GM19025 (cell line): Measurements from ENCODE around the gene ERMAP.

Experiments
- ATAC-seq: cut with Tn5 transposase; IDR thresholded peaks from one replicate; pipeline ENCODE4 v1.9.1; 2021; ENCODE audit warnings: mild to moderate bottlenecking, low read depth, moderate library complexity; ENCODE audit not compliant: unreplicated experiment

ERMAP gene, protein sequence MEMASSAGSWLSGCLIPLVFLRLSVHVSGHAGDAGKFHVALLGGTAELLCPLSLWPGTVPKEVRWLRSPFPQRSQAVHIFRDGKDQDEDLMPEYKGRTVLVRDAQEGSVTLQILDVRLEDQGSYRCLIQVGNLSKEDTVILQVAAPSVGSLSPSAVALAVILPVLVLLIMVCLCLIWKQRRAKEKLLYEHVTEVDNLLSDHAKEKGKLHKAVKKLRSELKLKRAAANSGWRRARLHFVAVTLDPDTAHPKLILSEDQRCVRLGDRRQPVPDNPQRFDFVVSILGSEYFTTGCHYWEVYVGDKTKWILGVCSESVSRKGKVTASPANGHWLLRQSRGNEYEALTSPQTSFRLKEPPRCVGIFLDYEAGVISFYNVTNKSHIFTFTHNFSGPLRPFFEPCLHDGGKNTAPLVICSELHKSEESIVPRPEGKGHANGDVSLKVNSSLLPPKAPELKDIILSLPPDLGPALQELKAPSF

GRCh38 chr1:42816585-42817439 is at the start of gene ERMAP, which contains the start of gene SVBP:
Gene ERMAP, plus strand, starts transcription at chr1:42817122. Its CDS starts 13,327 bp downstream, at chr1:42830449.
Gene SVBP, minus strand, starts transcription at chr1:42817397. Its CDS starts 853 bp downstream, at chr1:42816544.
- ATAC-seq: peak; percentile 85

DNA sequence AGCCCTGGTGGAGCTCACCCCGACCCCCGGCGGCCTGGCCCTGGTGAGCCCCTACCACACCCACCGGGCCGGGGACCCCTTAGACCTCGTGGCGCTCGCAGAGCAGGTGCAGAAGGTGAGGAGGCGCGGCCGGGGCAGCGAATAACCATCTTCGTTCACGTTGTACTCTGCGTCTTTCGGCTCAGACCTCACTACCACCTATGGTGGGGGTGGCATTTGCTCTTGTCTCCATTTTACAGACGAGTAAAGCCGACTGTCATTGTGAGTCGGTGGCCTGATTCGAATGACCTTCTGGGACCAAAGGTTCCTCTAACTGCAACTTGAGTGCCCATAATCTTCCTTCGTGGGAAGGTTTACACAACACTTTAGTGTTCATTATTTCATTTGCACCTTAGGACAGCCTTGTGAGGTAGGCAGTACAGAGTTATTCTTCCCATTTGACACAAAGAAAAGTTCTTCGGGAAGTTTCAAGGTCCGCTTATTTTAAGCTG is 49.4 kb upstream of the ERMAP start:
- peak; percentile 18 for ATAC-seq

DNA sequence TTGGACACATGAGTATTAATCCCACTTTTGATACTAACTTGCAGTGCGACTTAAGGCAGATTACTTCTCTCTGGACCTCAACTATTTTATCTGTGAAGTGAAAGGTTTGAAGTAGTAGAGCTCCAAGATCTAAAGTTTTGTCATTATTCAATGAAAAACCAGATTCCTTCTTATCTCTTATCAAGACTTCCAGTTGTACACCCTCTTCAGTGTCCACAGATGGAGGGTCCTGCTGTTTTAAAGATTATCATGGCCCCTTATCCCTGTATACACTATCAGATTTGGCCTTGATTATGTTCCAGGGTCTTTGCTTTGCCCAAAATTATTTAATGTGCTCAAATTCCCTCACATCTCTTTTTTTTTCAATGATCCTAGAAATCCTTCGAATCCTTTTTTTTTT is 48.8 kb upstream of the ERMAP start:
- ATAC-seq: no peak

DNA sequence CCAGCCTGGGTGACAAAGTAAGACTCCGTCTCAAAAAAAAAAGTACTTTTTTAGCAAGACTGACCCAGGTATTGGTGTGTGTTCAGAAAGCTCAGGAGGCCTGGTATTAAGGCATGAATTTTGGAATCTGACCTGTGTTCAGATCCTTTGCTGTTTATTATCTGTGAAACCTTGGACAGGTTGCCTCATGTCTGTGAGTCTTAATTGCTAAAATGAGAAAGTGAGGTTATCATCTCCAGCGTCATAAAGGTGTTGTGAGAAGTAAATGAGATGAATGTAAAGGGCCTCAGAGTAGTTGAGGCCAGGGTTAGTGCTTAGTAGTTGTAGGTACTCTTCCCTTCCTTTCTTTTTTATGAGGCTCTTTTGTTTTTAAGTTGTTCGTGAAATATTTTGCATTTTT is 47.1 kb upstream of the ERMAP start:
- no peak for ATAC-seq

DNA sequence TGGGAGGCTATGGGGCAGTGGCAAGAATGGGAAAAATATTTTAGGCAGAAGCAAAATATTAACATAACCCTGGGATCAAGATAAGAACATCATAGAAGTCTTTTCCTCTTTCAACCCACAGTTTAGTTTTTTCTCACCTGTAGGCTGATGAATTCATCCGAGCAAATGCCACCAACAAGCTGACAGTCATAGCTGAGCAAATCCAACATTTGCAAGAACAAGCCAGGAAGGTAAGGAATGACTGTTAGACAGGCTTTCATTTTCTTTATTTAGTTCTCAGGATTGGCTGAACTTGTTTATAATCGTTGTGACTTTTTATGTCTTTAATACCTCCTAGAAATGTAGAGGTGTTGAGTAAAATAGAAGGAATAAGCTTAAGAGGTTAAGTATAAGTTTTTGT is 43.5 kb upstream of the ERMAP start:
- ATAC-seq: no peak

GRCh38 chr1:42774928-42775526 is 41.9 kb upstream of the ERMAP start:
- ATAC-seq: no peak

DNA sequence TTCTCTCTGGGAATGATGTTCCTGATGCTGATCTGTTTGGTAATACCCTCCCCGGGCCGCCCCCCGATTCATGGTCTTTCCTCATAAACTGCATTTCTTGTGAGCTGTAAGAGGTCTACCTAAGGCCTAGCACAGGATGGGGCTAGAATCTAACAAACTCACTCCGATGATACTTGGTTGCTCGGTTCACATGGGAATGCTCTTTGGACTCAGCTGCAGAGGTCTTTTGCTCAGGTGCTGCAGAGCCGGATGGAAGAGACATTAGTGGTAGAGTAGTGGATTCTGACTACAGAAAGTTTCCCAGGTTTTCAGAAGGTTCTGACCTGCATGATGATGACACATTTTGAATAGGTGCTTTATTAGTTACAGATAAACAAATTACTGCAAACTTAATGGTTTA is 40.4 kb upstream of the ERMAP start:
- ATAC-seq: no peak

DNA sequence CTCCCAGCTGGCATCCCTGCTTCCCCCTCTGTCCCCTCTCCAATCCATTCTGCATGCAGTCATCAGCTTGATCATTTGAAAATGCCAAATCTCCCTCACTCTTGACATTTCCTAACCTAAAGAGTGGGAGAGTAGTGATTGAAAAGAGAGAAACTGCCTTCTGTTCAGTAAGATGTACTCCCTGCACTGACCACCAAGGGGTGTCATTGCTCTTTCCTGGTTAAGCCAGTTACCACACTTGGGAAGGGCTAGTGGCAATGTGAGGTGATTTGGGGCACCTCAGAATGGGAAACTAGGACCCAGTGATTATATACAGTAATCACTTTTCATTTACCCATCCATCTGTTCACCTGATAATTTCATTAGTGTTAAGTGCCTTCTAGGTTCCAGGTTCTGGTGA is 39.1 kb upstream of the ERMAP start:
- no peak for ATAC-seq

DNA sequence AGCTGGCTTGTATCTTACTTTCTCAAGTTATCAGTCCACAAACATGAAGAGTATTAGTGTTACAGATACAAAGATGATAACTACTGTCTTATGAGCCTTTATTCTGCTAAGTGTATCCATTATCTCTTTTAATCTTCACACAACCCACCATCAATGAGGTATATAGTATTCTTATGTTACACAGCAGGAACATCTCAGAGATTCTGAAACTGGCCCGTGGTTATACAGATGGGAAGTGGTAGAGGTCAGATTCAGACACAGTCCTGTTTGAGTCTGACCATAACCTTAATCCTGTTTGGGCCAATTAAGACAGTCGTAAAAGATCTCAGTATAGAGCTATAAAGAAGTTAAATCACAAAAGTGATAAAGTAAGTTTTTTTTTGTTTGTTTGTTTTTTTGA is 37.2 kb upstream of the ERMAP start:
- no peak for ATAC-seq

DNA sequence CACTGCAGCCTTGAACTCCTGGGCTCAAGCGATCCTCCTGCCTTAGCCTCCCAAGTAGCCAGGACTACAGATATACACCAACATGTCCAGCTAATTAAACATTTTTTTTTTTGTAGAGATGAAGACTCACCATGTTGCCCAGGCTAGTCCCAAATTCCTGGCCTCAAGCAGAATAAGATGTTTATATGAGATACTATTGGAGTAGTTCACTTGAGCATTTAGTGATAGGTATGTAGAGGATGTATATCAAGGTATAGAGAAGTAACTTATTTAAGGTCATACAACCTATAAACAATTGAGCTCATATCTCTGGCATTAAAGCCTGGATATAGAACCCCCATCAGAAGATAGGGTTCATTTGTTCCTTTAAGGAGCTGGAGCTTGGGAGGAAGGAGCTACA is 36.7 kb upstream of the ERMAP start:
- no peak for ATAC-seq

DNA sequence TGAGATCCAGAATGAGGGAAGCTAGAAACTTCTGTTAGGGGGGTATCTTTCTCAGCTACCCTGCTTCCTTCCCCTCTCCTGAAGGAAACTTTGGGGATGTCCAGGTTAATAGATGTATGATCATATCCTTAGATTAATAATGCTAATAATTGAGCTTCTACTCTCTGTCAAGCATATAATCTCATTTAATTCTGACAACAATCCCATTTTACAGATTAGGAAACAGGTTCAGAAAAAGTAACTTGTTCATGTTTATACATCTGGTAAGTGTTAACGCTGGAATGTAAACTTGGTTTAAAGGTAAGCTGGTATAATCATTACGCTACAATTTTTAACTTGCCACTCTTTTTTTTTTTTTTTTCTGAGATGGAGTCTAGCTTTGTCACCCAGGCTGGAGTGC is 33.8 kb upstream of the ERMAP start:
- no peak for ATAC-seq

GRCh38 chr1:42784547-42784945 is 32.4 kb upstream of the ERMAP start:
- no peak for ATAC-seq

DNA sequence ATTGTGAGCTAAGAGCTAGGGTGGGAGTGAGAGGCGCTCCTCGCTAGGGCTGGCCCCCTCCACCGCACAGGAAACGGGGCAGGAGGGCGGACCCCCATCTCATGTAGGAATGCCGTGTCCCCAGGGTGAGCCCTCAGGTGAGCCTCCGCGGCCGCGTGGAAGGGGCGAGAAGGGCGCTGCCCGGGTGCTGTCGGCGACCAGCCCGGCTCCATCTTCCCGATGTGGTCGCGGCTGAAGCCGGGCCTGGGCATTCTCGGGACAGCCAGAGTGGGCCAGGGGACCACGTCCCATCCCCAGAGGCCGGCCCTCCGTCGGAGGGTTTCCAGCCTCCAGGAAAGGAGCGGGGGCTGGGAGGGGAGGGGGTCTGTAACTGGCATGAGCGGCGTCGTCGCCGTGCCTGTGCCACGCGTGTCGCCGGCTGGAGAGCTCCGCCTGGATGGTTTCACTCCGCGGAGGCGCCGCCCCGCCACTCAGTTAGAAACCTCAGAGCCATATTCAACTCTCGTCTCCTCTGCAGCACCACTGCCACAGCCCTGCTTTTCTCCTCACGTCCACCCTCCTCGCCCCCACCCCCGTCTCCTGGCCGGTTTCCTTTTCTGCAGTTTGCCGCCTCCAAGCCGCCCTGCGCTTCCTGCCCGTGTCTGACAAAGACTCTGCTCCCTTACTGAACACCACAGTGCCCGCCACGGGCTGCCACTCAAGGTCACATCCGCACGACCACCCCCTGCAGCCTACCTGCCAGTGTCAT is 31.8 kb upstream of the ERMAP start, which contains the start of gene TMEM269:
TSS of gene TMEM269 (plus strand) at position 46 of the 748 bp plus-strand sequence. CDS start 4,903 bp downstream, outside the sequence.
- ATAC-seq: no peak

GRCh38 chr1:42786097-42786496 is 30.8 kb upstream of the ERMAP start:
- ATAC-seq: no peak

DNA sequence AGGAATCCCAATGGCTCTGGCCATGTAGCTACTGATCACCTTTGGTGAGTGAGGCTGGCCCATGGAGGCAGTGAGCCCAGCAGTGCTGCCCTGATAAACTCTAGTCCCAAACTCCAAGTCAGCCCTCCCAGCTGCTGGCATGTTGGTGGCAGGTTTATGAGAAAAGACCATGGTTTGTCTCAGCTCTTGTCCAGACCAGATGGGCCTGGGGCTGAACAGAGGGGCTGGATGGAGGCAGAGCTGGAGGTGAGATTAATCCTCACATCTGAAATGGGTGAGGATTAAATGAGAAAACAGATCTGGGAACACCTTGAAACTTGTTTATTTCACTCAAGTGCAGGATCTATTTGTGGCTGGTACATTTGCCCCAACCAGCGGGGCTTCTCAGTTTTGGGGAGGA is 28.9 kb upstream of the ERMAP start:
- no peak for ATAC-seq

GRCh38 chr1:42793824-42794223 is 23.1 kb upstream of the ERMAP start:
- ATAC-seq: no peak

DNA sequence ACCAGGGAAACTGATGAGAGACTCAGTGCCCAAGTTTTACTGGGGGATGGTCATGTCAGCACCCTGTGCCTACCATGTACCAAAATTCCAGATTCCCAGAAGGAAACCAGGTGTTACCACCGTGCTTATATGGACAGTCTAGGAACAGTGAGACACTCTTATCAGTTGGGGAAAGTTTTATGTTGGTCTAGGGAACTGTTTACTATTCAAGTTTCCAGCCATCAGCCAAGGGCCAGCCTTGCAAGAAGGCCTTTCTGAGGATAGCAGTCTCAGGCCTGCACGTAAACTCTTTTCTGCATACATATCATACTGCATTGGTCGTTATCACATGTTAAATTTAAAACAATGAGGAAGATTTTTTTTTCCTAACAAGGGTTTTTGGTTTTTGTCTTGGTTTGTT is 19.5 kb upstream of the ERMAP start:
- no peak for ATAC-seq

GRCh38 chr1:42797979-42798378 is 18.9 kb upstream of the ERMAP start:
- ATAC-seq: no peak

DNA sequence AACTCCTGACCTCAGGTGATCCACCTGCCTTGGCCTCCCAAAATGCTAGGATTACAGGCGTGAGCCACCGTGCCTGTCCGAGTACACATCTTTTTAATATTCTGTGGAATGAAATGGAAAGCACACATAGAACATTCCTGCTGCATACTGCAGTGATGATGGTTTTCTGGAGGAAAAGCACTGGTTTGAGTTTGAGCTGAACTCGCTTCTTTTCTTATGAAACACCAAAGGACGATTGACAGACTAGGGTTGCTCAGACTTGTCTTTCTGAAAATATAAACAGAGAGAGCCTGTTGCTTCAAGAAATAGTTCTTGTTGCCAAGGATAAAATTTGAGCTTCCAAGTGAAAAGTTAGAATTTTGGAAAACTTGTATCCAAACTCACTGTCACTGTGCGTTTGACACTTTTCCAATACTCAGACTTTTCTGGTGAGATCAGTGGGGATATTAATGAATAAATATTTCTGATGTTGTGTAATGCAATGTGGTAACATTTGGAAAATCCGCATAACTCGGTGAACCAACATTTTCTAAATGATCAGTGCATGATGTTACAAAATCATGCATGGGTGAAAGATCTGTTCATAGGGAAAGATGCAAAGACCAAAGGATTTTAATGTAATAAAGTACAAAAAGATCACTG is 15.0 kb upstream of the ERMAP start:
- ATAC-seq: no peak

DNA sequence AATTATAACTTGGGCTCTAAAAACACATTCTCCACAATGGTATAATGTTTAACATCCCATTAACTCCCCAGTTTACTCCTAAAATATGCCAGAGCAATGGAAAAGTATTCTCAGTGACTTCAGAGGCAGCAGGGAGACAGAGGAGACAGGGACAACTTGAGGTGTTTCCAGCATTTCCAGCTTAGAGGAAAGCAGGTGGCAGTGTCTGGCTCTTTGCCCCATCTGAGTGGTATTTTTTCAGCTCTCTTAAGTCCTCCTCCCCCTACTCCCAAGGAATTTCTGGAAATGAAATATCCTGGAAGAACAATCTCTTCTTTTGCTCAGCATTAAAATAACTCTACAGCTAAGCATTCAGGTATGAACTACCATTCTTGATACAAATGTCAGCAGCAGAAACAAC is 10.8 kb upstream of the ERMAP start:
- ATAC-seq: no peak
